ENCODE measurements around the gene LCLAT1. TPM values are rescaled to one million over a fixed set of nuclear protein-coding genes. Genes with fewer than 3 reads are reported as not detected.

Gene LCLAT1
- polyA plus RNA-seq, 1 of the 3 experiments (the other 2 are of a cell fraction): 6.9 TPM

GRCh38 chr2:30689496-30690125 is 242.6 kb downstream of the LCLAT1 start:
- no peaks in the 10 kb centered on the region for H3K36me3 ChIP-seq (replicated peaks in 1 of 2; ENCODE audit: control insufficient read depth in 1 of 2, insufficient read depth in 2 of 2, low read length in 1 of 2)
- no peaks in the 10 kb centered on the region for H3K9me3 ChIP-seq
- WGBS (ENCODE audit: low lambda C conversion rate): 69% methylated on average over 5 of the region's 6 CpGs
- no peaks in the 10 kb centered on the region for H4K20me1 ChIP-seq (ENCODE audit: insufficient read depth)
- H3K4me3 ChIP-seq (ENCODE audit: low read depth in 2 of 2, low read length in 1 of 2): no peak overlapping the region
- H2AFZ ChIP-seq (ENCODE audit: low read depth): no peak overlapping the region
- no peak for DNase-seq
- H3K27me3 ChIP-seq (ENCODE audit: insufficient read depth): no peaks in the 10 kb centered on the region
- H3K9ac ChIP-seq: no peak overlapping the region
- peaks cover 0 to 25% of the 10 kb centered on the region in 2 experiments; a peak in 1 of 4 replicates for H3K4me1 ChIP-seq (ENCODE audit: control insufficient read depth in 1 of 2, insufficient read depth in 2 of 2, low read depth in 1 of 2, low read length in 1 of 2)
- no peaks in the 10 kb centered on the region for H3F3A ChIP-seq (replicated peaks; ENCODE audit: insufficient read depth)
- ChIA-PET CTCF (interaction anchor here (1.0 to 14.3 kb wide), 6 partner anchors 19 to 525 kb away, joined by 3 to 212 read pairs (median 8); no protein-coding TSS in a partner anchor), POLR2A (interaction anchor here (0.7 kb wide), 1 partner anchor 459 kb away, joined by 4 read pairs; no protein-coding TSS in a partner anchor)
- H3K79me2 ChIP-seq (ENCODE audit: insufficient read depth): no peaks in the 10 kb centered on the region
- H3K9me2 ChIP-seq: no peaks in the 10 kb centered on the region
- TF ChIP-seq RFX5 (IDR thresholded peaks at IDR 0.05; ENCODE audit: low read length) (no peak), TAF1 (IDR thresholded peaks at IDR 0.05; ENCODE audit: borderline replicate concordance, low read depth, low read length) (no peak), TEAD4 (IDR thresholded peaks at IDR 0.05; ENCODE audit: borderline replicate concordance, insufficient read depth) (no peak), FOXM1 (IDR thresholded peaks at IDR 0.05; ENCODE audit: low read depth) (no peak), RXRA (IDR thresholded peaks at IDR 0.05; ENCODE audit: borderline replicate concordance, low read depth) (no peak), GATA2 (CRISPR knock-in tag; IDR thresholded peaks at IDR 0.05) (no peak), GABPA (IDR thresholded peaks at IDR 0.05; ENCODE audit: low read depth) (no peak), NRF1 (IDR thresholded peaks at IDR 0.05; ENCODE audit: low read depth, low read length) (no peak), YY1 (IDR thresholded peaks at IDR 0.05; ENCODE audit: low read depth) (no peak), EZH2phosphoT487 (IDR thresholded peaks at IDR 0.05; ENCODE audit: borderline replicate concordance, low read depth) (no peak), SMC3 (IDR thresholded peaks at IDR 0.05; ENCODE audit: low read depth, low read length) (no peak)
- TF ChIP-seq, protein P1, sequence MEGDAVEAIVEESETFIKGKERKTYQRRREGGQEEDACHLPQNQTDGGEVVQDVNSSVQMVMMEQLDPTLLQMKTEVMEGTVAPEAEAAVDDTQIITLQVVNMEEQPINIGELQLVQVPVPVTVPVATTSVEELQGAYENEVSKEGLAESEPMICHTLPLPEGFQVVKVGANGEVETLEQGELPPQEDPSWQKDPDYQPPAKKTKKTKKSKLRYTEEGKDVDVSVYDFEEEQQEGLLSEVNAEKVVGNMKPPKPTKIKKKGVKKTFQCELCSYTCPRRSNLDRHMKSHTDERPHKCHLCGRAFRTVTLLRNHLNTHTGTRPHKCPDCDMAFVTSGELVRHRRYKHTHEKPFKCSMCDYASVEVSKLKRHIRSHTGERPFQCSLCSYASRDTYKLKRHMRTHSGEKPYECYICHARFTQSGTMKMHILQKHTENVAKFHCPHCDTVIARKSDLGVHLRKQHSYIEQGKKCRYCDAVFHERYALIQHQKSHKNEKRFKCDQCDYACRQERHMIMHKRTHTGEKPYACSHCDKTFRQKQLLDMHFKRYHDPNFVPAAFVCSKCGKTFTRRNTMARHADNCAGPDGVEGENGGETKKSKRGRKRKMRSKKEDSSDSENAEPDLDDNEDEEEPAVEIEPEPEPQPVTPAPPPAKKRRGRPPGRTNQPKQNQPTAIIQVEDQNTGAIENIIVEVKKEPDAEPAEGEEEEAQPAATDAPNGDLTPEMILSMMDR (IDR thresholded peaks at IDR 0.05): no peak
- no peak overlapping the region for H3K4me2 ChIP-seq
- peak overlapping the region in 1 of 2 experiments; percentile 48; a peak in 2 of 4 replicates for H3K27ac ChIP-seq (ENCODE audit: low read depth in 2 of 2, low read length in 1 of 2)

- POLR2A ChIA-PET: no interaction called here
- no peak for DNase-seq
- TF ChIP-seq EZH2phosphoT487 (IDR thresholded peaks at IDR 0.05; ENCODE audit: borderline replicate concordance, low read depth): no peak
- no peak for TF ChIP-seq IRF3 (IDR thresholded peaks at IDR 0.05; ENCODE audit: low read depth, low read length)
- no peak for TF ChIP-seq YY1 (IDR thresholded peaks at IDR 0.05; ENCODE audit: low read depth)
- no peak for TF ChIP-seq GABPA (IDR thresholded peaks at IDR 0.05; ENCODE audit: low read depth)
- no peak for TF ChIP-seq RAD21 (IDR thresholded peaks at IDR 0.05; ENCODE audit: low read length)
- TF ChIP-seq, protein P2, sequence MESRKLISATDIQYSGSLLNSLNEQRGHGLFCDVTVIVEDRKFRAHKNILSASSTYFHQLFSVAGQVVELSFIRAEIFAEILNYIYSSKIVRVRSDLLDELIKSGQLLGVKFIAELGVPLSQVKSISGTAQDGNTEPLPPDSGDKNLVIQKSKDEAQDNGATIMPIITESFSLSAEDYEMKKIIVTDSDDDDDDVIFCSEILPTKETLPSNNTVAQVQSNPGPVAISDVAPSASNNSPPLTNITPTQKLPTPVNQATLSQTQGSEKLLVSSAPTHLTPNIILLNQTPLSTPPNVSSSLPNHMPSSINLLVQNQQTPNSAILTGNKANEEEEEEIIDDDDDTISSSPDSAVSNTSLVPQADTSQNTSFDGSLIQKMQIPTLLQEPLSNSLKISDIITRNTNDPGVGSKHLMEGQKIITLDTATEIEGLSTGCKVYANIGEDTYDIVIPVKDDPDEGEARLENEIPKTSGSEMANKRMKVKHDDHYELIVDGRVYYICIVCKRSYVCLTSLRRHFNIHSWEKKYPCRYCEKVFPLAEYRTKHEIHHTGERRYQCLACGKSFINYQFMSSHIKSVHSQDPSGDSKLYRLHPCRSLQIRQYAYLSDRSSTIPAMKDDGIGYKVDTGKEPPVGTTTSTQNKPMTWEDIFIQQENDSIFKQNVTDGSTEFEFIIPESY (IDR thresholded peaks at IDR 0.05; ENCODE audit: borderline replicate concordance, low read depth): no peak
- TF ChIP-seq ELF1 (IDR thresholded peaks at IDR 0.05): no peak
- no peak for TF ChIP-seq RFX5 (IDR thresholded peaks at IDR 0.05; ENCODE audit: low read length)
- TF ChIP-seq MXI1 (IDR thresholded peaks at IDR 0.05; ENCODE audit: low read depth, low read length): no peak
- TF ChIP-seq POLR2AphosphoS5 (IDR thresholded peaks at IDR 0.05; ENCODE audit: low read depth, low read length): no peak
Observed at GRCh38 chr2:30690126-30690561, 243.1 kb downstream of the LCLAT1 start.

More at GRCh38 chr2:30690126-30690561, 243.1 kb downstream of the LCLAT1 start:
- CTCF ChIA-PET: interaction anchor here (14.3 kb wide), 1 partner anchor 19 kb away, joined by 212 read pairs; no protein-coding TSS in a partner anchor
- no peaks in the 10 kb centered on the region for H3K79me2 ChIP-seq (ENCODE audit: insufficient read depth)
- H3K36me3 ChIP-seq (replicated peaks in 1 of 2; ENCODE audit: control insufficient read depth in 1 of 2, insufficient read depth in 2 of 2, low read length in 1 of 2): no peaks in the 10 kb centered on the region
- H3K27ac ChIP-seq (ENCODE audit: low read depth in 2 of 2, low read length in 1 of 2): no peak overlapping the region
- no peak overlapping the region for H3K4me2 ChIP-seq
- H3K9me3 ChIP-seq: no peaks in the 10 kb centered on the region
- no peaks in the 10 kb centered on the region for H3F3A ChIP-seq (replicated peaks; ENCODE audit: insufficient read depth)
- H4K20me1 ChIP-seq (ENCODE audit: insufficient read depth): no peaks in the 10 kb centered on the region
- no peaks in the 10 kb centered on the region for H3K9me2 ChIP-seq
- H3K4me3 ChIP-seq (ENCODE audit: low read depth in 2 of 2, low read length in 1 of 2): no peak overlapping the region
- H3K27me3 ChIP-seq (ENCODE audit: insufficient read depth): no peaks in the 10 kb centered on the region
- H2AFZ ChIP-seq (ENCODE audit: low read depth): no peak overlapping the region
- no peak overlapping the region for H3K9ac ChIP-seq
- peaks cover 0 to 25% of the 10 kb centered on the region in 2 experiments; a peak in 1 of 4 replicates for H3K4me1 ChIP-seq (ENCODE audit: control insufficient read depth in 1 of 2, insufficient read depth in 2 of 2, low read depth in 1 of 2, low read length in 1 of 2)
- WGBS (ENCODE audit: low lambda C conversion rate): 73% methylated on average over 5 of the region's 5 CpGs
